Neuronal stem cell (in vitro differentiated cells): ENCODE results near the gene AIG1.

ENCODE experiments used
- DNase-seq: peaks from one replicate; pipeline ENCODE4 v3.0.0-alpha.2; 2013; ENCODE audit warnings: low spot score
- H2AFZ ChIP-seq: one replicate; pipeline ENCODE4 v1.6.1; 2013; ENCODE audit warnings: mild to moderate bottlenecking, low read length, inconsistent platforms
- H2AK5ac ChIP-seq: 2 replicates; pipeline ENCODE4 v1.6.1; 2013; ENCODE audit warnings: low read depth, mild to moderate bottlenecking, inconsistent platforms, low read length, moderate library complexity, mixed read lengths
- H2BK120ac ChIP-seq: 2 replicates; pipeline ENCODE4 v1.6.1; 2013; ENCODE audit warnings: low read depth, mild to moderate bottlenecking, inconsistent platforms, low read length, moderate library complexity, mixed read lengths
- H2BK12ac ChIP-seq: one replicate; pipeline ENCODE4 v1.6.1; 2013; ENCODE audit warnings: low read length, inconsistent platforms
- H2BK15ac ChIP-seq: 2 replicates; pipeline ENCODE4 v1.6.1; 2013; ENCODE audit warnings: mild to moderate bottlenecking, low read length, inconsistent platforms, mixed read lengths
- H2BK5ac ChIP-seq: one replicate; pipeline ENCODE4 v1.6.1; 2013; ENCODE audit warnings: inconsistent platforms, mild to moderate bottlenecking, low read length, moderate library complexity
- H3K14ac ChIP-seq: one replicate; pipeline ENCODE4 v1.6.1; 2013; ENCODE audit warnings: low read length, inconsistent platforms
- H3K18ac ChIP-seq: 2 replicates; pipeline ENCODE4 v1.6.1; 2013; ENCODE audit warnings: low read length, inconsistent platforms
- H3K23ac ChIP-seq: 2 replicates; pipeline ENCODE4 v1.6.1; 2013; ENCODE audit warnings: low read depth, mild to moderate bottlenecking, mixed read lengths, low read length, inconsistent platforms; ENCODE audit not compliant: poor library complexity
- H3K27ac ChIP-seq: replicated peaks from 3 replicates; pipeline ENCODE4 v1.5.1; 2013; ENCODE audit warnings: low read length, inconsistent platforms
- H3K27me3 ChIP-seq, 3 experiments: 2 replicates each; pipeline ENCODE4 v1.6.1; 2013; ENCODE audit warnings: low read length in 3 of 3, mild to moderate bottlenecking in 2 of 3, inconsistent platforms in 1 of 3, low read depth in 1 of 3, mixed read lengths in 1 of 3, moderate library complexity in 1 of 3; ENCODE audit not compliant: control insufficient read depth in 3 of 3, insufficient read depth in 3 of 3
- H3K36me3 ChIP-seq, 2 donors: replicated peaks in 1 of 2; 2 replicates each; pipeline ENCODE4 v1.6.1; 2013; ENCODE audit warnings: low read length in 2 of 2; ENCODE audit not compliant: control insufficient read depth in 2 of 2, insufficient read depth in 2 of 2
- H3K4ac ChIP-seq: 2 replicates; pipeline ENCODE4 v1.6.1; 2013; ENCODE audit warnings: inconsistent platforms, mild to moderate bottlenecking, low read length, moderate library complexity
- H3K4me1 ChIP-seq, 2 donors: 1 replicate in 1 of 2; 2 replicates in 1 of 2; pipeline ENCODE4 v1.6.1; 2013; ENCODE audit warnings: low read length in 2 of 2, low read depth in 1 of 2; ENCODE audit not compliant: control insufficient read depth in 2 of 2, insufficient read depth in 1 of 2
- H3K4me2 ChIP-seq: one replicate; pipeline ENCODE4 v1.6.1; 2013; ENCODE audit warnings: mild to moderate bottlenecking, low read length, inconsistent platforms; ENCODE audit not compliant: insufficient read depth, poor library complexity, severe bottlenecking
- H3K4me3 ChIP-seq, 2 donors: 2 replicates each; pipeline ENCODE4 v1.5.1; 2013; ENCODE audit warnings: low read length in 2 of 2, mild to moderate bottlenecking in 2 of 2, inconsistent platforms in 1 of 2, moderate library complexity in 1 of 2
- H3K79me1 ChIP-seq: one replicate; pipeline ENCODE4 v1.6.1; 2013; ENCODE audit warnings: low read depth, mild to moderate bottlenecking, inconsistent platforms, low read length, moderate library complexity
- H3K9ac ChIP-seq: one replicate; pipeline ENCODE4 v1.6.1; 2013; ENCODE audit warnings: mild to moderate bottlenecking, low read depth, low read length, inconsistent platforms; ENCODE audit not compliant: poor library complexity
- H3K9me3 ChIP-seq, 2 donors: replicated peaks in 1 of 2; 2 replicates each; pipeline versions ENCODE3 to v1.6.1; 2013; ENCODE audit warnings: low read length in 2 of 2, mild to moderate bottlenecking in 2 of 2, inconsistent platforms in 1 of 2, low read depth in 1 of 2, mixed read lengths in 1 of 2, moderate library complexity in 1 of 2; ENCODE audit not compliant: control insufficient read depth in 2 of 2, insufficient read depth in 1 of 2
- H4K8ac ChIP-seq: one replicate; pipeline ENCODE4 v1.6.1; 2013; ENCODE audit warnings: low read depth, mild to moderate bottlenecking, inconsistent platforms, low read length, moderate library complexity
- H4K91ac ChIP-seq: one replicate; pipeline ENCODE4 v1.6.1; 2013; ENCODE audit warnings: low read length, low read depth, mild to moderate bottlenecking, inconsistent platforms; ENCODE audit not compliant: poor library complexity
- WGBS, 2 donors: extraction: QIAGEN DNeasy Blood & Tissue Kit; methylation state at CpG; one replicate each; pipeline ENCODE4 v1.1.7; 2013; ENCODE audit warnings: missing lambda C conversion rate in 2 of 2, mixed read lengths in 1 of 2; ENCODE audit not compliant: insufficient read length in 2 of 2, insufficient replicate concordance in 1 of 2; ENCODE audit errors: extremely low coverage in 2 of 2; 5-methylcytosine and 5-hydroxymethylcytosine counted together

The AIG1 gene

DNA sequence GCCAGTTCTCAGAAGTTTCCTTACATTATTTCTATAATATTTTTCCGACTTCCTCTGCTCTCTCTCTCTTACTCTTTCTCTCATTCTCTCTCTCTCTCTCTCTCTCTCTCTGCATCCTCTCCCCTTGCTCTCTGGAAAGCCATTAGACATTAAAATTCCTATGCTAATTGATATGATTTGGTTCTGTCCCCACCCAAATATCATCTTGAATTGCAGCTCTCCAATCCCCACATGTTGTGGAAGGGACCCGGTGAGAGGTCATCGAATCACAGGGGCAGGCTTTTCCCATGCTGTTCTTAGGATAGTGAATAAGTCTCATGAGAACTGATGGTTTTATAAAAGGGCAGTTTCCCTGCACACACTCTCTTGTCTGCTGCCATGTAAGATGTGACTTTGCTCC is 315.7 kb downstream of the AIG1 start:
- no peak overlapping the region for H2AFZ ChIP-seq
- WGBS, 2 donors: no CpG with 5 or more reads among the region's 3 CpGs

GRCh38 chr6:143376861-143377260 is 316.2 kb downstream of the AIG1 start:
- Histone ChIP-seq H2BK5ac (no peak overlapping the region), H3K18ac (no peak overlapping the region), H3K9ac (no peak overlapping the region), H2BK15ac (no peak overlapping the region), H4K8ac (no peak overlapping the region), H3K4me2 (no peak overlapping the region), H3K36me3 (no peaks in the 10 kb centered on the region), H3K14ac (no peak overlapping the region), H3K79me1 (no peaks in the 10 kb centered on the region), H3K4me3 (no peak overlapping the region), H2AFZ (no peak overlapping the region), H3K4ac (no peak overlapping the region), H3K4me1 (no peaks in the 10 kb centered on the region), H2BK120ac (no peak overlapping the region), H2AK5ac (no peak overlapping the region), H3K9me3 (no peaks in the 10 kb centered on the region), H3K23ac (no peak overlapping the region), H3K27ac (no peak overlapping the region), H3K27me3 (peaks cover 0 to 2% (median 0%) of the 10 kb centered on the region in 3 experiments), H2BK12ac (no peak overlapping the region), H4K91ac (no peak overlapping the region)
- no peak for DNase-seq

More for the DNA sequence above, 315.7 kb downstream of the AIG1 start:
- Histone ChIP-seq H3K36me3 (no peaks in the 10 kb centered on the region), H2BK5ac (no peak overlapping the region), H3K9ac (no peak overlapping the region), H3K79me1 (no peaks in the 10 kb centered on the region), H2AK5ac (no peak overlapping the region), H2BK120ac (no peak overlapping the region), H3K4me3 (no peak overlapping the region), H3K9me3 (no peaks in the 10 kb centered on the region), H3K14ac (no peak overlapping the region), H3K4me1 (no peaks in the 10 kb centered on the region), H2BK15ac (no peak overlapping the region), H4K8ac (no peak overlapping the region), H3K4me2 (no peak overlapping the region), H3K23ac (no peak overlapping the region), H3K27me3 (peaks cover 0 to 2% (median 0%) of the 10 kb centered on the region in 3 experiments), H2BK12ac (no peak overlapping the region), H3K27ac (no peak overlapping the region), H3K4ac (no peak overlapping the region), H4K91ac (no peak overlapping the region), H3K18ac (no peak overlapping the region)
- no peak for DNase-seq

DNA sequence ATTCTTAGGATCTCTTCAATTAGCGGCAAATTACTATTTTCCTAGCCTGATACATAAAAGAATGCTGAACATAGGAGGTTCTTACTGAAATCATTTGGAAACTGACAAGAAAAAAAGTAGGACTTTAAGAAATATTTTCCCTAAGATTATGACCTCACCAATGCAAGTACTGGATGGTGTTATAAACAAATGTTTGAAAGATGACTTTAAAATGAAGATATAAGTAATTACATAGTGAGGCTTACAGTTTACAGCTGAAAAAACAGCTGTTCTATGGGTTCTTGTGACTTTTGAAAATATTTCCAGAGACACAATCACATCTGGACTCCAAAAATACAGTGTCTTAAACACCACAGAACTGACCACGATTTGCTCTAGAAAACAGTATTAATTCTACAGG is 324.9 kb downstream of the AIG1 start:
- H3K14ac ChIP-seq: no peak overlapping the region
- DNase-seq: no peak
- H3K4me1 ChIP-seq: no peaks in the 10 kb centered on the region
- no peak overlapping the region for H2BK15ac ChIP-seq
- no peak overlapping the region for H2BK5ac ChIP-seq
- no peak overlapping the region for H3K27ac ChIP-seq
- no peak overlapping the region for H3K23ac ChIP-seq
- no peaks in the 10 kb centered on the region for H3K36me3 ChIP-seq
- no peak overlapping the region for H3K4me3 ChIP-seq
- H3K4ac ChIP-seq: no peak overlapping the region
- no peak overlapping the region for H2AK5ac ChIP-seq
- H2BK120ac ChIP-seq: no peak overlapping the region
- no peak overlapping the region for H3K9ac ChIP-seq
- no peak overlapping the region for H2AFZ ChIP-seq
- no peak overlapping the region for H3K18ac ChIP-seq
- no peak overlapping the region for H2BK12ac ChIP-seq
- H3K27me3 ChIP-seq: no peaks in the 10 kb centered on the region
- no peak overlapping the region for H3K4me2 ChIP-seq
- H4K8ac ChIP-seq: no peak overlapping the region
- no peaks in the 10 kb centered on the region for H3K79me1 ChIP-seq
- no peaks in the 10 kb centered on the region for H3K9me3 ChIP-seq
- no CpG with 5 or more reads among the region's 2 CpGs for WGBS, 2 donors
- H4K91ac ChIP-seq: no peak overlapping the region

GRCh38 chr6:143390278-143390677 is 329.6 kb downstream of the AIG1 start:
- Histone ChIP-seq H3K4me3 (no peak overlapping the region), H3K18ac (no peak overlapping the region), H2BK5ac (no peak overlapping the region), H3K4ac (no peak overlapping the region), H2BK15ac (no peak overlapping the region), H2AK5ac (no peak overlapping the region), H3K79me1 (no peaks in the 10 kb centered on the region), H3K23ac (no peak overlapping the region), H3K4me1 (no peaks in the 10 kb centered on the region), H3K36me3 (no peaks in the 10 kb centered on the region), H3K27ac (no peak overlapping the region), H4K8ac (no peak overlapping the region), H3K14ac (no peak overlapping the region), H2BK12ac (no peak overlapping the region), H3K4me2 (no peak overlapping the region), H4K91ac (no peak overlapping the region), H3K27me3 (no peaks in the 10 kb centered on the region), H3K9ac (no peak overlapping the region), H3K9me3 (no peaks in the 10 kb centered on the region), H2AFZ (no peak overlapping the region), H2BK120ac (no peak overlapping the region)
- DNase-seq: no peak
- no CpG with 5 or more reads among the region's 3 CpGs for WGBS, 2 donors
